ENCODE measurements around the gene GNB1L.

- TF ChIP-seq EZH2 (IDR thresholded peaks at IDR 0.05) (no peak), POLR2AphosphoS5 (IDR thresholded peaks at IDR 0.05; ENCODE audit: borderline replicate concordance, low read depth, low read length) (no peak)
Observed at GRCh38 chr22:19757140-19757984, 97.3 kb downstream of the GNB1L start.

All from SK-N-MC (cell line).